Fibroblast of peridontal ligament (primary cell): ENCODE data around the gene CENPE.
"Not testable (repeated sequence)": the region's sequence is repeated elsewhere in the genome, so short reads cannot be mapped to it uniquely, and the experiment has no call there.

ENCODE experiments used
- DNase-seq: peaks from one replicate; pipeline ENCODE4 v3.0.0-alpha.2; 2010; ENCODE audit errors: extremely low read depth

CENPE gene, protein sequence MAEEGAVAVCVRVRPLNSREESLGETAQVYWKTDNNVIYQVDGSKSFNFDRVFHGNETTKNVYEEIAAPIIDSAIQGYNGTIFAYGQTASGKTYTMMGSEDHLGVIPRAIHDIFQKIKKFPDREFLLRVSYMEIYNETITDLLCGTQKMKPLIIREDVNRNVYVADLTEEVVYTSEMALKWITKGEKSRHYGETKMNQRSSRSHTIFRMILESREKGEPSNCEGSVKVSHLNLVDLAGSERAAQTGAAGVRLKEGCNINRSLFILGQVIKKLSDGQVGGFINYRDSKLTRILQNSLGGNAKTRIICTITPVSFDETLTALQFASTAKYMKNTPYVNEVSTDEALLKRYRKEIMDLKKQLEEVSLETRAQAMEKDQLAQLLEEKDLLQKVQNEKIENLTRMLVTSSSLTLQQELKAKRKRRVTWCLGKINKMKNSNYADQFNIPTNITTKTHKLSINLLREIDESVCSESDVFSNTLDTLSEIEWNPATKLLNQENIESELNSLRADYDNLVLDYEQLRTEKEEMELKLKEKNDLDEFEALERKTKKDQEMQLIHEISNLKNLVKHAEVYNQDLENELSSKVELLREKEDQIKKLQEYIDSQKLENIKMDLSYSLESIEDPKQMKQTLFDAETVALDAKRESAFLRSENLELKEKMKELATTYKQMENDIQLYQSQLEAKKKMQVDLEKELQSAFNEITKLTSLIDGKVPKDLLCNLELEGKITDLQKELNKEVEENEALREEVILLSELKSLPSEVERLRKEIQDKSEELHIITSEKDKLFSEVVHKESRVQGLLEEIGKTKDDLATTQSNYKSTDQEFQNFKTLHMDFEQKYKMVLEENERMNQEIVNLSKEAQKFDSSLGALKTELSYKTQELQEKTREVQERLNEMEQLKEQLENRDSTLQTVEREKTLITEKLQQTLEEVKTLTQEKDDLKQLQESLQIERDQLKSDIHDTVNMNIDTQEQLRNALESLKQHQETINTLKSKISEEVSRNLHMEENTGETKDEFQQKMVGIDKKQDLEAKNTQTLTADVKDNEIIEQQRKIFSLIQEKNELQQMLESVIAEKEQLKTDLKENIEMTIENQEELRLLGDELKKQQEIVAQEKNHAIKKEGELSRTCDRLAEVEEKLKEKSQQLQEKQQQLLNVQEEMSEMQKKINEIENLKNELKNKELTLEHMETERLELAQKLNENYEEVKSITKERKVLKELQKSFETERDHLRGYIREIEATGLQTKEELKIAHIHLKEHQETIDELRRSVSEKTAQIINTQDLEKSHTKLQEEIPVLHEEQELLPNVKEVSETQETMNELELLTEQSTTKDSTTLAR (N-terminal part only)

DNA sequence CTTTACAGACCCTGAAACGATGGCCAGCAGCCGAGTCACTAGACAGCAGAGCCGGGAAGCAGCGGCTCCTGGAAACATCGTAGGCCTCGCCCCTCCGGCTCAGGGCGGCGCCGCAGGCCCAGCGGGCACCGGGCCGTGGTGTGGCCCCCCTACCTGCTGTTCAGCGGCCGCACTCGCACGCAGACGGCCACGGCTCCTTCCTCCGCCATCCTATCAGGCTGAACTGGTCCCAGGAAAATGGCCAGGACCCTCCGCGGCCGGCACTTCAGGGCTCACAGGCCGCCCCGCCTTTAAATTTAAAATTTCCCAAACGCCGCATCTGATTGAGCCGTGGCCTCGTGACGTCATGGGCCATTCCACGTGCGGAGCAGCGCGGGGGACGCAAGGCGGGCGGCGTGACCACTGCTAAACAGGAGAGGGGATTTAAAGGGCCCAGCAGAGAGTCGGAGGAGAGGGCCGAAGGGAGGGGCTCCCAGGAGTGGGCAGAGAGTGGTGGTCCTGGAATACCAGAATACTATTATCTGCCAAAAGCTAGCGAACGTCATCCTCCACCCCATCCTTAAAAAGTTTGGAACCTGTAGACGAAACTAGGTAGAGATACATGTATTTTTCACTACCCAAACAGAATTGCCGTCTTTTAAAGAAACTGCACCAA is at the start of gene CENPE:
CENPE (minus strand) TSS at position 233 of the 655 bp plus-strand sequence; CDS start at position 209, 24 bp downstream.
- DNase-seq: peak; percentile 86

DNA sequence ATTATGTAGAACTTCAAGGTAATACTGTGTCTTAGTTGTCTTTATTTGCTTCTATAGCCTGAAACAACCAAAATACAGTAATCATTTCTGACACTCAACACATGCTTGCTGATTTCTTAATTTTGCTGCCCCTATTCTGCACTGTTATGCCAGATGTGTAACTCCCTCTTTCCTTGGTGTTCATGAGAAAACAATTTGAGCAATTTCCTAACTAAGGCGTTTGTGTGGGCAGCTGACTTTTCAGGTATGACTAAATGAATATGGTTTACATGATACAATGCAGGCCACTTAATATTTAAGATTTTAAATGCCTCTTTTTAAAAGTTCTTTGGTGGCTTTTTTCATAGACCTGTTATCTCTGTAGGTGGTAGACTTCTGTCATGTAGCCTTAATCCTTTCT is 46.1 kb upstream of the CENPE start:
- DNase-seq: no peak

GRCh38 chr4:103230938-103231337 is 32.8 kb upstream of the CENPE start:
- not testable (repeated sequence) for DNase-seq

DNA sequence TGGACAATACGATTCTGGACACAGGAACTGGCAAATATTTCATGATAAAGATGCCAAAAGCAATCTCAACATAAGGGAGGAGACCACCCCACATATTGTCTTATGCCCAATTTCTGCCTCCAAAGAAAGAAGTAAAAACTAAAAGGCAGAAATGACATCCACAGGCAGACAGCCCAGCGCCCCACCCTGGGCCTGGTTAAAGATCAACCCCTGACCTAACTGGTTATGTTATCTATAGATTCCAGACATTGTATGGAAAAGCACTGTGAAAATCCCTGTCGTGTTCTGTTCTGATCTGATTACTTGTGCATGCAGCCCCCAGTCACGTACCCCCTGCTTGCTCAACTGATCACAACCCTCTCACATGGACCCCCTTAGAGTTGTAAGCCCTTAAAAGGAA is 25.4 kb upstream of the CENPE start:
- DNase-seq: not testable (repeated sequence)

DNA sequence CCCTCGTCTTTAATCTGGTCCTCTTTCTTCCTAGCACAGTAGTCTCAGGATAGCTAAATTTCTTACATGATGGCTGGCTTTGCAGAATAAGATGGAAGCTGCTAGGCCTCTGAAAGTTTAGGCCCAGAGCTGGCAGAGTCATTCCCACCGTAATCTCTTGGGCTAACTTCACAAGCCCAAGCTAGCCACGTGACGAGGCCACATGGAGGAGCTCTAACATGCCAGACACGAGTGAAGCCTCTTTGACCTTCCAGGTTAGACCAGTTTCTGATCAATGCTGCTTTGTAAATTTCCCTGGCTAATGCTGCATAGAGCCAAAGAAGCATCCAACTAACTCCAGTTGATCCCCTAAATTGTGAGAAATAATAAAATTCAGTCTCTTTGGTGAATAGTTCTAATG is 9.5 kb upstream of the CENPE start:
- DNase-seq: no peak

- peak; percentile 31 for DNase-seq
Observed at GRCh38 chr4:103204111-103204510, 6.0 kb upstream of the CENPE start.

GRCh38 chr4:103201724-103202123 is 3.6 kb upstream of the CENPE start:
- no peak for DNase-seq

DNA sequence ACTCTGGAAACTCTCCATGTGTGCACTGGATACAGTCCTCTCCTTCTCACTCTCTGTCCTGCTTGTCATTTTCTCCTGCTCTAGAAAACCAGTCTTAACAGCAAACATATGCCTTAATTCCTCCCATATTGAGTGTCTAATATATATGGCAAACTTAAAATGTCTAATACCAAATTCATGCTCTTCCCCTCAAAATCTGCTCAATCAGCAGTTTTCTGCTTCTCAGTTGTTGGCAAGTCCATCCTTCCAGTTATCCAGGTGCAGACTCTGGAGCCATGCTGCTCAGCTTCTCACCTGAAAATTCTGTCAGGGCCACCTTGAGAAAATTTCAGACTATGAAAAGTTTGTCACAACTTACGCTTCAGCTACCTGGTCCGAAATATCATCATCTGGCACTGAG is 3.1 kb upstream of the CENPE start:
- DNase-seq: no peak

DNA sequence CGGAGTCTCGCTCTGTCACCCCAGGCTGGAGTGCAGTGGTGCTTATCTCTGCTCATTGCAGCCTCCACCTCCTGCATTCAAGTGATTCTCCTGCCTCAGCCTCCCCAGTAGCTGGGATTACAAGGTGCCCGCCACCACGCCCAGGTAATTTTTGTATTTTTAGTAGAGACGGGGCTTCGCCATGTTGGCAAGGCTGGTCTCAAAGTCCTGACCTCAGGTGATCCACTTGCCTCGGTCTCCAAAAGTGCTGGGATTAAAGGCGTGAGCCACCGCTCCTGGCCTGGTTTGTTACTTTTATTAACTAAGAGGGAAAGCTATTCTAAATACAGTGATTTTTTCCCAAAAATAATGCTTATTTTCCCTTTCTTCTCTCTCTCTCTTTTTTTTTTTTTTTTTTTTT is 866 bp upstream of the CENPE start:
- no peak for DNase-seq

DNA sequence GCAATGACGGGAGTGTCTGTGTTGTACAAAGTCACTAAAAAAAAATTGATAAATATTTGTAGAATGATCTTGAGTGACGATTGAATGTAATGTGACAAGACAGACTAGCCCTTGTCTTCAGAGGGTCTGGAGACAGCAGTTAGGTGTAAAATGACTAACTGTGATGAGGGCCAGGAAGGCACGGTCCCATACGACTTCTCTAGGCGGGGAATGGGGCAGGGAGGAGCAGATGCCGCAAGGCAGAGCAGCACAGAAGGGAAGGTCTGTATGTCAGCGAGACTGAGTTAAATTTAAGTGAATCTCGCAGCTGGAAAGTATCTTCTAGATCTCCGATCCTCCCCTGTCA is 405 bp downstream of the CENPE start:
- DNase-seq: no peak

DNA sequence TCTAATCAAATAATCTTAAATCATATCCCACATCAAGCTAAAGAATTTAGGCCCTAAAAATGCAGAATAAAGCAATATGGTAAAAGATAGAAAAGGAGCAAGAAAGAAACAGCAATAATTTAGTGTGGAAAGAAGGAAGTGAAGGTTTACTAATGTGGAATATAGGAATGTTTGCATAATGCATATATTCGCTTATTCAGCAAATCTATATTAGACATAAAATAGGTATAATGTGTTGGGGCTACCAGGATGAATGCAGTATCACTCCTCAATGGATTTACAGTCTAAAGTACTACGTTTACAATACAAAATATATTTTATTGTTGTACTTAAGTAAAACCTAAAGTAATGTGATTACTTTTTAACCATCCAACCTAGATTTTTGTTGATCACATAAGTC is 4.7 kb downstream of the CENPE start:
- DNase-seq: no peak

DNA sequence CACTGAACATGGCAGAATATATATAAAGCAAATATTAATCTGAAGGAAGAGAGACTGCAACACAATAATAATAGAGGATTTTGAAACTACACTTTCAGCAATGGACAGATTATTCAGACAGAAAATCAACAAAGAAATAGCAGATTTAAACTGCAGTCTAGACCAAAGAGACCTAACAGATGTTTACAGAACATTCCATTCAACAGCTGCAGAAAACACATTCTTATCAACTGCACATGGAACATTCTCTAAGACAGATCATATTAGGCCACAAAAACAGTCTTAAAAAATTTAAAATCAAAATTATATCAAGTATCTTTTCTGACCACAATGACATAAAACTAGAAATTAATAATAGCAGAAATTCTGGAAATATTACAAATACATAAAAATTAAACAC is 27.1 kb downstream of the CENPE start:
- no peak for DNase-seq

- not testable (repeated sequence) for DNase-seq
Observed at GRCh38 chr4:103169750-103170149, 28.4 kb downstream of the CENPE start.

GRCh38 chr4:103168993-103169392 is 29.1 kb downstream of the CENPE start:
- no peak for DNase-seq

- DNase-seq: no peak
Observed at GRCh38 chr4:103162176-103162575, 36.0 kb downstream of the CENPE start.

DNA sequence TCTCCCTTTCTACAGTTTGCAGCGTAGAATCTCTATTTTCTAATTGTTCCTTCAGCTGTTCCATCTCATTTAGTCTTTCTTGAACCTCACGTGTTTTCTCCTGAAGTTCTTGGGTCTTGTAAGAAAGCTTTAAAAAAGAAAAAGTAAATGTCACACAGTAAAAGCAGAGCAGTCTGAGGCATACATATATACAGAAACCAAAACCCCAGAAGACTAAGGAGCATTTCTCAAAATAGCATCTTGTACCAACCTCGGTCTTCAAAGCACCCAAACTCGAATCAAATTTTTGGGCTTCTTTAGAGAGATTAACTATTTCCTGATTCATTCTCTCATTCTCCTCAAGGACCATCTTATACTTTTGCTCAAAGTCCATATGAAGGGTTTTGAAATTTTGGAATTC is 39.4 kb downstream of the CENPE start:
- peak; percentile 46 for DNase-seq

GRCh38 chr4:103156106-103156505 is 42.0 kb downstream of the CENPE start:
- no peak for DNase-seq

DNA sequence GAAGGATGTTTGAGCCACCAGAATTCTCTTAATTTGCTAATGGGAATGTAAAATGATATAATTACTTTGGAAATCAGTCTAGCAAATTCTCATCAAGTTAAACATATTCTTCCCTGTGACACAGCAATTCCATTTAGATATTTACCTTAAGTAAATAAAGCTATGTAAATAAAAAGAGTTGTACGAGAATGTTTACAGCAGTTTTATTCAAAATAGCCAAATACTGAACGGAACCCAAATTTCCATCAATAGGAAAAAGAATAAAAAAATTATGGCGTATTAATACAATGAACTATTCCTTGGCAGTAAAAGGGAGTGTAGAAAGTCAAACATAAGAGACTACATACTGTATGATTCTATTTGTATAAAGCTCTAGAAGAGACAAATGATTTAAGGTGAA is 45.8 kb downstream of the CENPE start:
- no peak for DNase-seq

GRCh38 chr4:103150677-103151076 is 47.5 kb downstream of the CENPE start:
- no peak for DNase-seq

GRCh38 chr4:103144926-103145325 is 53.2 kb downstream of the CENPE start:
- DNase-seq: no peak

- no peak for DNase-seq
Observed at GRCh38 chr4:103137446-103137827, 60.7 kb downstream of the CENPE start.
